Right lobe of liver (tissue), 4 donors: ENCODE measurements around the gene RRAS2.

ENCODE experiments used
- POLR2A ChIP-seq: fragments of 450-650 bp; IDR thresholded peaks from one replicate; pipeline ENCODE4 v1.6.1; 2017; ENCODE audit warnings: antibody characterized with exemption, mild to moderate bottlenecking
- TF ChIP-seq, protein P1 (sequence below), 4 donors: fragments of 200-600 bp in 3 of 4; fragments of 450-650 bp in 1 of 4; IDR thresholded peaks; one replicate each; pipeline versions ENCODE4 v1.5.1 to v1.8.0; 2016 to 2022; ENCODE audit warnings: antibody characterized with exemption in 4 of 4, mild to moderate bottlenecking in 2 of 4
- donor health status: DM: no; HTN: no; CAD: no.
- donor health status: DM: no; HTN: no; CAD: no.
- donor health status: DM: no; HTN: yes; CAD: no.

GRCh38 chr11:14312736-14313438 lies 46.1 kb downstream of the RRAS2 start:
- TF ChIP-seq, protein P1, sequence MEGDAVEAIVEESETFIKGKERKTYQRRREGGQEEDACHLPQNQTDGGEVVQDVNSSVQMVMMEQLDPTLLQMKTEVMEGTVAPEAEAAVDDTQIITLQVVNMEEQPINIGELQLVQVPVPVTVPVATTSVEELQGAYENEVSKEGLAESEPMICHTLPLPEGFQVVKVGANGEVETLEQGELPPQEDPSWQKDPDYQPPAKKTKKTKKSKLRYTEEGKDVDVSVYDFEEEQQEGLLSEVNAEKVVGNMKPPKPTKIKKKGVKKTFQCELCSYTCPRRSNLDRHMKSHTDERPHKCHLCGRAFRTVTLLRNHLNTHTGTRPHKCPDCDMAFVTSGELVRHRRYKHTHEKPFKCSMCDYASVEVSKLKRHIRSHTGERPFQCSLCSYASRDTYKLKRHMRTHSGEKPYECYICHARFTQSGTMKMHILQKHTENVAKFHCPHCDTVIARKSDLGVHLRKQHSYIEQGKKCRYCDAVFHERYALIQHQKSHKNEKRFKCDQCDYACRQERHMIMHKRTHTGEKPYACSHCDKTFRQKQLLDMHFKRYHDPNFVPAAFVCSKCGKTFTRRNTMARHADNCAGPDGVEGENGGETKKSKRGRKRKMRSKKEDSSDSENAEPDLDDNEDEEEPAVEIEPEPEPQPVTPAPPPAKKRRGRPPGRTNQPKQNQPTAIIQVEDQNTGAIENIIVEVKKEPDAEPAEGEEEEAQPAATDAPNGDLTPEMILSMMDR (IDR thresholded peaks at IDR 0.05), result no peak
- no peak for TF ChIP-seq POLR2A
